Neural cell (in vitro differentiated cells): Measurements from ENCODE around the gene D2HGDH. TPM values are rescaled to one million over a fixed set of nuclear protein-coding genes. Genes with fewer than 3 reads are reported as not detected.
A peak's percentile ranks its signal among the peaks of the same experiment; 100 is the strongest.

Experiments
- H2AFZ ChIP-seq: fragments of 200-600, 300-800 bp; sonication (generic), shearing (Covaris generic); 2 replicates; pipeline ENCODE4 v1.6.0; 2014; ENCODE audit warnings: low read depth, mild to moderate bottlenecking, antibody characterized with exemption, low read length, moderate library complexity
- H3F3A ChIP-seq: fragments of 200-600 bp; shearing (Covaris generic); 2 replicates; pipeline ENCODE4 v1.6.1; 2016; ENCODE audit warnings: mild to moderate bottlenecking, moderate library complexity, mixed read lengths, antibody characterized with exemption, low read length; ENCODE audit not compliant: insufficient read depth, poor library complexity, severe bottlenecking
- H3K27ac ChIP-seq: fragments of 200-600, 300-800 bp; sonication (generic), shearing (Covaris generic); 2 replicates; pipeline ENCODE4 v1.5.1; 2014; ENCODE audit warnings: mild to moderate bottlenecking, low read length, moderate library complexity
- H3K27me3 ChIP-seq: fragments of 300-800, 200-600 bp; sonication (generic), shearing (Covaris generic); 2 replicates; pipeline ENCODE4 v1.6.0; 2014; ENCODE audit warnings: mild to moderate bottlenecking, low read depth, low read length, moderate library complexity; ENCODE audit not compliant: insufficient read depth
- H3K36me3 ChIP-seq: fragments of 300-800, 200-600 bp; sonication (generic), shearing (Covaris generic); 2 replicates; pipeline ENCODE4 v1.5.1; 2014; ENCODE audit warnings: mild to moderate bottlenecking, antibody characterized with exemption, low read length, moderate library complexity; ENCODE audit not compliant: insufficient read depth
- H3K4me2 ChIP-seq: fragments of 300-800, 200-600 bp; sonication (generic), shearing (Covaris generic); 2 replicates; pipeline ENCODE4 v1.6.0; 2014; ENCODE audit warnings: mild to moderate bottlenecking, low read length
- H3K4me3 ChIP-seq: fragments of 300-800, 200-600 bp; sonication (generic), shearing (Covaris generic); 2 replicates; pipeline ENCODE4 v1.5.1; 2014; ENCODE audit warnings: mild to moderate bottlenecking, low read length, moderate library complexity
- H3K79me2 ChIP-seq: fragments of 200-600 bp; shearing (Covaris generic); replicated peaks from 2 replicates; pipeline ENCODE4 v1.6.0; 2014; ENCODE audit warnings: mild to moderate bottlenecking, low read length, moderate library complexity; ENCODE audit not compliant: insufficient read depth
- H3K9ac ChIP-seq: fragments of 300-800, 200-600 bp; sonication (generic), shearing (Covaris generic); 2 replicates; pipeline ENCODE4 v1.6.1; 2016; ENCODE audit warnings: mild to moderate bottlenecking, low read length, mixed read lengths
- H3K9me2 ChIP-seq: fragments of 200-600 bp; shearing (Covaris generic); 2 replicates; pipeline ENCODE4 v1.6.1; 2016; ENCODE audit warnings: mild to moderate bottlenecking, low read length, mixed read lengths; ENCODE audit not compliant: insufficient read depth
- H3K9me3 ChIP-seq: fragments of 200-600, 300-800 bp; sonication (generic), shearing (Covaris generic); 2 replicates; pipeline ENCODE4 v1.6.1; 2016; ENCODE audit warnings: mild to moderate bottlenecking, mixed run types, low read length, moderate library complexity, mixed read lengths
- H4K20me1 ChIP-seq: fragments of 200-600 bp; shearing (Covaris generic); 2 replicates; pipeline ENCODE4 v1.6.1; 2016; ENCODE audit warnings: mild to moderate bottlenecking, mixed run types; ENCODE audit not compliant: insufficient read depth
- EP300 ChIP-seq: fragments of 450-650 bp; conservative IDR thresholded peaks from 2 replicates; pipeline ENCODE4 v1.6.1; 2014; ENCODE audit warnings: antibody characterized with exemption, mild to moderate bottlenecking, moderate library complexity; ENCODE audit not compliant: poor library complexity, severe bottlenecking
- EZH2 ChIP-seq: fragments of 200-600, 300-800 bp; shearing (Covaris generic), sonication (generic); IDR thresholded peaks from 2 replicates; pipeline ENCODE4 v1.6.1; 2014; ENCODE audit warnings: antibody characterized with exemption, low read length, borderline replicate concordance, mild to moderate bottlenecking; ENCODE audit not compliant: insufficient read depth, poor library complexity, severe bottlenecking
- MXI1 ChIP-seq: fragments of 450-650 bp; conservative IDR thresholded peaks from 2 replicates; pipeline ENCODE4 v1.6.1; 2014; ENCODE audit warnings: antibody characterized with exemption, mild to moderate bottlenecking; ENCODE audit not compliant: poor library complexity, severe bottlenecking
- POLR2AphosphoS5 ChIP-seq: IDR thresholded peaks from 2 replicates; pipeline ENCODE4 v1.6.1; 2012
- RAD21 ChIP-seq: fragments of 450-650 bp; conservative IDR thresholded peaks from 2 replicates; pipeline ENCODE4 v1.6.1; 2014; ENCODE audit warnings: antibody characterized with exemption, mild to moderate bottlenecking, moderate library complexity
- REST ChIP-seq: IDR thresholded peaks from 2 replicates; pipeline ENCODE4 v1.6.1; 2012; ENCODE audit warnings: borderline replicate concordance
- SMC3 ChIP-seq: fragments of 450-650 bp; conservative IDR thresholded peaks from 2 replicates; pipeline ENCODE4 v1.6.1; 2014; ENCODE audit warnings: antibody characterized with exemption, mild to moderate bottlenecking, moderate library complexity; ENCODE audit not compliant: poor library complexity
- TAF1 ChIP-seq: IDR thresholded peaks from 2 replicates; pipeline ENCODE4 v1.6.1; 2012; ENCODE audit warnings: low read depth
- polyA minus RNA-seq: library from RNA; depleted of rRNA, polyadenylated mRNA; stranded (reverse); fragments of >200 nt; gene quantifications from 2 replicates; pipeline ENCODE4 v1.2.3, GENCODE V29; 2014
- polyA plus RNA-seq: library from polyadenylated mRNA; depleted of rRNA; stranded (reverse); fragments of >200 nt; gene quantifications from 2 replicates; pipeline ENCODE4 v1.2.3, GENCODE V29; 2014
- TF ChIP-seq, protein P1 (sequence below): fragments of 450-650 bp; IDR thresholded peaks from 2 replicates; pipeline ENCODE4 v1.5.1; 2014; ENCODE audit warnings: antibody characterized with exemption, mild to moderate bottlenecking, moderate library complexity; ENCODE audit not compliant: poor library complexity, severe bottlenecking

D2HGDH gene
- polyA plus RNA-seq: 12.6 and 16.0 TPM in 2 replicates
- 5.7 and 7.1 TPM in 2 replicates for polyA minus RNA-seq

- peak within 1 kb of the TSS; percentile 79 for H3K27ac ChIP-seq
- no peaks in the 10 kb centered on the region for H3F3A ChIP-seq
- H3K9ac ChIP-seq: peak within 1 kb of the TSS; percentile 82
- no peaks in the 10 kb centered on the region for H4K20me1 ChIP-seq
- H3K4me3 ChIP-seq: peak within 1 kb of the TSS; percentile 97
- no peaks in the 10 kb centered on the region for H3K9me3 ChIP-seq
- no peaks in the 10 kb centered on the region for H3K36me3 ChIP-seq
- peak within 1 kb of the TSS; percentile 38 for H3K4me2 ChIP-seq
- no peaks in the 10 kb centered on the region for H3K79me2 ChIP-seq
- no peaks in the 10 kb centered on the region for H3K27me3 ChIP-seq
- peak within 1 kb of the TSS; percentile 65 for H2AFZ ChIP-seq
- TF ChIP-seq EP300 (peak; percentile 75), TAF1 (no peak), MXI1 (peak; percentile 84), POLR2AphosphoS5 (peak; percentile 85)
- no peaks in the 10 kb centered on the region for H3K9me2 ChIP-seq
These were observed at the start of gene D2HGDH for GRCh38 chr2:241734467-241735208. D2HGDH (plus strand) TSS chr2:241734630; CDS start chr2:241735225, 595 bp downstream.

DNA sequence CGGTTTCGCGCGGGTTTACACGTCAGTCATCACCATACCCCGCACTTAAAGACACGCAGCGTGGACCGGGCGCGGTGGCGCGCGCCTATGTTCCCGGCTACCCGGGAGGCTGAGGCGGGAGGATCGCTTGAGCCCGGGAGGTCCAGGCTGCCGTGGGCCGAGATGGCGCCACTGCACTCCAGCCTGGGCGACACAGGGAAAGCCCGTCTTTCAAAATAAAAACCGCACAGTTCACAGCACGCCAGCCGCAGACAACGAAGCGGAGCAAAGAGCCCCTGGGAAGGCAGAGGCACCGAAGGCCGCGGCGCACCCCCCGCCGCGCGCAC lies 48.1 kb upstream of the D2HGDH start:
- Histone ChIP-seq H3K79me2 (peaks cover 16% of the 10 kb centered on the region), H3K27me3 (no peaks in the 10 kb centered on the region), H3K9ac (peak overlapping the region; percentile 64), H3K9me2 (no peaks in the 10 kb centered on the region), H3F3A (no peaks in the 10 kb centered on the region), H3K36me3 (no peaks in the 10 kb centered on the region), H3K9me3 (no peaks in the 10 kb centered on the region), H3K4me2 (peak overlapping the region; percentile 83), H3K4me3 (peak overlapping the region; percentile 94), H2AFZ (peak overlapping the region; percentile 65), H4K20me1 (no peaks in the 10 kb centered on the region), H3K27ac (peak overlapping the region; percentile 31)
- no peak for TF ChIP-seq MXI1
- TF ChIP-seq RAD21: no peak
- TF ChIP-seq TAF1: no peak
- TF ChIP-seq REST: no peak
- TF ChIP-seq POLR2AphosphoS5: no peak
- TF ChIP-seq EP300: no peak
- no peak for TF ChIP-seq SMC3
- TF ChIP-seq, protein P1, sequence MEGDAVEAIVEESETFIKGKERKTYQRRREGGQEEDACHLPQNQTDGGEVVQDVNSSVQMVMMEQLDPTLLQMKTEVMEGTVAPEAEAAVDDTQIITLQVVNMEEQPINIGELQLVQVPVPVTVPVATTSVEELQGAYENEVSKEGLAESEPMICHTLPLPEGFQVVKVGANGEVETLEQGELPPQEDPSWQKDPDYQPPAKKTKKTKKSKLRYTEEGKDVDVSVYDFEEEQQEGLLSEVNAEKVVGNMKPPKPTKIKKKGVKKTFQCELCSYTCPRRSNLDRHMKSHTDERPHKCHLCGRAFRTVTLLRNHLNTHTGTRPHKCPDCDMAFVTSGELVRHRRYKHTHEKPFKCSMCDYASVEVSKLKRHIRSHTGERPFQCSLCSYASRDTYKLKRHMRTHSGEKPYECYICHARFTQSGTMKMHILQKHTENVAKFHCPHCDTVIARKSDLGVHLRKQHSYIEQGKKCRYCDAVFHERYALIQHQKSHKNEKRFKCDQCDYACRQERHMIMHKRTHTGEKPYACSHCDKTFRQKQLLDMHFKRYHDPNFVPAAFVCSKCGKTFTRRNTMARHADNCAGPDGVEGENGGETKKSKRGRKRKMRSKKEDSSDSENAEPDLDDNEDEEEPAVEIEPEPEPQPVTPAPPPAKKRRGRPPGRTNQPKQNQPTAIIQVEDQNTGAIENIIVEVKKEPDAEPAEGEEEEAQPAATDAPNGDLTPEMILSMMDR: no peak
- no peak for TF ChIP-seq EZH2
